Left cardiac atrium (tissue), 4 donors: ENCODE results near the gene BOD1. TPM values are rescaled to one million over a fixed set of nuclear protein-coding genes. Genes with fewer than 3 reads are reported as not detected.

ENCODE experiments used
- ATAC-seq, 2 donors: fragments of 200-7000 bp; cut with Tn5 transposase; one replicate each; pipeline ENCODE4 v1.9.1; 2020; ENCODE audit warnings: mild to moderate bottlenecking in 2 of 2, moderate library complexity in 2 of 2
- DNase-seq: peaks from one replicate; pipeline ENCODE4 v3.0.0-alpha.2; 2020
- intact Hi-C, 2 donors: fragments of 100-400 bp; cut with DNase I; formaldehyde crosslinking; loops; one replicate each; pipeline versions ENCODE4 v1.14.1 to v1.15.1; 2022 to 2023
- total RNA-seq, 2 donors: library from RNA; stranded (reverse); fragmentation: NEBNext Ultra II Directional; extraction: Animal tissue kit (Norgen Biotek cat#: 25700); gene quantifications; one replicate each; pipeline ENCODE4 v1.2.1, GENCODE V29; 2021
- donor health status: DM: no; HTN: yes; CAD: no.
- donor health status: DM: no; HTN: yes; CAD: no; lungs with severe emphysema.
- donor health status: DM: yes; HTN: yes; CAD: no.
- donor health status: Dilated cardiomyopathy.

BOD1 gene
- total RNA-seq, 2 donors from 2014 or later, result 43.4 to 45.6 TPM

GRCh38 chr5:173564106-173564505 is 52.3 kb downstream of the BOD1 start:
- no peak for ATAC-seq
- no peak for DNase-seq
- intact Hi-C loops, result no loop called here

DNA sequence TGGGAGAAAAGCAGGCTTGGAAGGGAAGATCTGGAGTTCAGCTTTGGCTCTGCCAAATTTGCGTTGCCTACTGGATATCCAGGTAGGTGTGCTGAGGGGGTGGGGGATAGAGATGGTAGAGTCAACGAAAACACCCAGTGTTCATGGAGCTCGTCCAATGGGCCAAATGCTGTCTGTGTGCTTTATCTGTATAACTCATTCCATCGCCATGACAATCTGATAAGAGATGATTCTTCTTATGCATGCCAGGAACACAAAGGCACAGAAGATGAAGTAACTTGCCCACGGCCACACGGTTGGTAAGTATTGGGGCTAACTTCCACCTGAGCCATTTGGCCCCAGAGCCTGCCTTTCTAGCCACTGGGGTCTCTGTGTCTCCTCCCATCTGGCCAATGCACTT is 53.2 kb downstream of the BOD1 start:
- ATAC-seq (no peak), DNase-seq (no peak)
- intact Hi-C loops, result no loop called here

DNA sequence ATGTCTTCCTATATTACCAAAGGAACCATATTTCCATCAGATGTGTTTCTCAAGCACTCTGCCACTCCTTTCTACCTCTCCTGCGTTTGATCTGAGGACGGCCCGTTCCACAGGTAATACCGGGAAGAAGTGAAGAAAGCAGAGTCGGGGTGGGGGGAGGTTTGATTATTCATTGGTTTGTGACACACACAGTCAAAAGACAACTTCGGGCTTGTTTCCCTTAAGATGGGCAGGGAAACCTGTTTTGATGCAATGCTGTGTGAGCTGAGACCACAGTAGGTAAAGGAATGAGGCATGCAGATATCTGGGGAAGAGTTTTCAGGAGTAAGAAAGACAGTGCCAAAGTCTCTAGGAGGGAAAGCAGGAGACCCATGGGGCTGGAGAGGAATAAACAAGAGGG is 54.0 kb downstream of the BOD1 start:
- ATAC-seq, result no peak
- intact Hi-C loops, result no loop called here
- DNase-seq, result no peak
